MM.1S (cell line): ENCODE results near the gene JMJD7.

Source experiments
- DNase-seq: peaks from one replicate; pipeline ENCODE4 v3.0.0-alpha.2; 2015
- H2AFZ ChIP-seq: fragments of 300-600 bp; sonication (generic); 2 replicates; pipeline ENCODE4 v1.6.0; 2016; ENCODE audit warnings: antibody characterized with exemption, low read length
- H3F3A ChIP-seq: fragments of 300-600 bp; sonication (generic); 2 replicates; pipeline ENCODE4 v1.6.1; 2016; ENCODE audit warnings: mild to moderate bottlenecking, antibody characterized with exemption, low read length, moderate library complexity, mixed read lengths; ENCODE audit not compliant: insufficient read depth
- H3K27ac ChIP-seq: fragments of 300-600 bp; sonication (generic); 2 replicates; pipeline ENCODE4 v1.5.1; 2016; ENCODE audit warnings: mild to moderate bottlenecking, low read length
- H3K27me3 ChIP-seq: fragments of 300-600 bp; sonication (generic); replicated peaks from 2 replicates; pipeline ENCODE4 v1.6.0; 2016; ENCODE audit warnings: low read length; ENCODE audit not compliant: insufficient read depth
- H3K36me3 ChIP-seq: fragments of 300-600 bp; sonication (generic); replicated peaks from 2 replicates; pipeline ENCODE4 v1.6.1; 2016; ENCODE audit warnings: mild to moderate bottlenecking, low read length, mixed read lengths; ENCODE audit not compliant: insufficient read depth
- H3K4me1 ChIP-seq: fragments of 300-600 bp; sonication (generic); 2 replicates; pipeline ENCODE4 v1.6.1; 2016; ENCODE audit warnings: low read length, mixed read lengths
- H3K4me2 ChIP-seq: fragments of 300-600 bp; sonication (generic); 2 replicates; pipeline ENCODE4 v1.6.0; 2016; ENCODE audit warnings: low read depth, low read length
- H3K4me3 ChIP-seq: fragments of 300-600 bp; sonication (generic); 2 replicates; pipeline ENCODE4 v1.5.1; 2016; ENCODE audit warnings: low read length, mixed read lengths
- H3K79me2 ChIP-seq: fragments of 300-600 bp; sonication (generic); 2 replicates; pipeline ENCODE4 v1.6.1; 2016; ENCODE audit warnings: mixed run types, low read length, mixed read lengths
- H3K9ac ChIP-seq: fragments of 300-600 bp; sonication (generic); 2 replicates; pipeline ENCODE4 v1.6.1; 2016; ENCODE audit warnings: low read length, mixed read lengths
- H3K9me2 ChIP-seq: fragments of 300-600 bp; sonication (generic); replicated peaks from 2 replicates; pipeline ENCODE4 v1.6.1; 2016; ENCODE audit warnings: mild to moderate bottlenecking, low read length, mixed read lengths; ENCODE audit not compliant: insufficient read depth
- H3K9me3 ChIP-seq: fragments of 300-600 bp; sonication (generic); replicated peaks from 2 replicates; pipeline ENCODE4 v1.6.1; 2016; ENCODE audit warnings: mild to moderate bottlenecking, low read length, mixed read lengths; ENCODE audit not compliant: insufficient read depth
- H4K20me1 ChIP-seq: fragments of 300-600 bp; sonication (generic); 2 replicates; pipeline ENCODE4 v1.6.1; 2016; ENCODE audit warnings: mild to moderate bottlenecking, low read length, moderate library complexity, mixed read lengths; ENCODE audit not compliant: insufficient read depth
- CTCF ChIP-seq: fragments of 300-600 bp; sonication (generic); IDR thresholded peaks from 2 replicates; pipeline ENCODE4 v1.5.1; 2016; ENCODE audit warnings: antibody characterized with exemption, low read length, mixed read lengths
- EZH2 ChIP-seq: fragments of 300-600 bp; sonication (generic); optimal IDR thresholded peaks from 2 replicates; pipeline ENCODE3; 2017; ENCODE audit warnings: low read depth, mild to moderate bottlenecking, antibody characterized with exemption, low read length, mixed read lengths
- EZH2phosphoT487 ChIP-seq: fragments of 300-600 bp; sonication (generic); IDR thresholded peaks from 2 replicates; pipeline ENCODE4 v1.6.1; 2018; ENCODE audit warnings: antibody characterized with exemption, low read length

JMJD7 gene

GRCh38 chr15:41838400-41838897 is 10.6 kb downstream of the JMJD7 start, which contains the start of gene PLA2G4B:
PLA2G4B (plus strand) TSS chr15:41838847; CDS start chr15:41838914, 67 bp downstream.
- H3F3A ChIP-seq, result no peaks in the 10 kb centered on the region
- no peaks in the 10 kb centered on the region for H3K27me3 ChIP-seq
- H3K9me3 ChIP-seq, result no peaks in the 10 kb centered on the region
- H3K9ac ChIP-seq, result no peak within 1 kb of the TSS
- no peak for TF ChIP-seq EZH2
- TF ChIP-seq CTCF, result no peak
- no peak for TF ChIP-seq EZH2phosphoT487
- H4K20me1 ChIP-seq, result no peaks in the 10 kb centered on the region
- H3K4me3 ChIP-seq, result no peak within 1 kb of the TSS
- no peaks in the 10 kb centered on the region for H3K4me1 ChIP-seq
- no peak within 1 kb of the TSS for H3K4me2 ChIP-seq
- H3K36me3 ChIP-seq, result no peaks in the 10 kb centered on the region
- DNase-seq, result no peak
- no peak within 1 kb of the TSS for H2AFZ ChIP-seq
- no peaks in the 10 kb centered on the region for H3K79me2 ChIP-seq
- no peak within 1 kb of the TSS for H3K27ac ChIP-seq
- no peaks in the 10 kb centered on the region for H3K9me2 ChIP-seq

DNA sequence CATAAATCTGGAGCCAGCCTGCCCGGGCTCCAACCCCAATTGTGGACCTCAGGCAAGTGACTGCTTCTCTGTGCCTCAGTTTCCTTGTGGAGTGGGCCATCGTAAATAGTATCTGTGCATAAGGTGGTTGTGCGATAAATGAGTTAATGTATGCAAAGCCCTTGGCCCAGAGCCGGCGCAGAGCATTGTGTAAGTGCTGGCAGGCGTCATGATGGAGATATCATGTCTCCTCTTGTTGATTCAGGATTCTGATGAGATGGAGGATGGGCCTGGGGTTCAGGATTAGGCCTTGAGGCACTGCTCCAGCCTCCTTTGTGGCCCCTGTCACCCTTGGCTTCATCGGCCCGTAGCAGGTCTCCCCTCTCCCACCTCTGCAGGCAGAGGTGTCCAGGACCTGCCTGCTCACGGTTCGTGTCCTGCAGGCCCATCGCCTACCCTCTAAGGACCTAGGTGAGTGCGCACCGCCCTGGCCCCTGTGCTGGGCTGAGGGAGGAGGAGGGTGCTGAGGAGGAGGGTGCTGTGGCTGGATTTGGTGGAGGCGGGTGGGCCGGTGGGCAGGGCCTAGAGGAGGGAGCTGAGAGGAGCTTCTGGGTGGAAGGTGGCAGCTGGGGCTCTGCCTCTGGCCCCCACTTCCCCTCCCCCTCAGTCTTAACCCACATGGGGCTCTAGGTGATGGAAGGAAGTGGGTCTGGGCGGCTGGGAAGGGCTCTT is 12.0 kb downstream of the JMJD7 start:
- no peak overlapping the region for H3K4me3 ChIP-seq
- H4K20me1 ChIP-seq, result no peaks in the 10 kb centered on the region
- no peak overlapping the region for H3K9ac ChIP-seq

DNA sequence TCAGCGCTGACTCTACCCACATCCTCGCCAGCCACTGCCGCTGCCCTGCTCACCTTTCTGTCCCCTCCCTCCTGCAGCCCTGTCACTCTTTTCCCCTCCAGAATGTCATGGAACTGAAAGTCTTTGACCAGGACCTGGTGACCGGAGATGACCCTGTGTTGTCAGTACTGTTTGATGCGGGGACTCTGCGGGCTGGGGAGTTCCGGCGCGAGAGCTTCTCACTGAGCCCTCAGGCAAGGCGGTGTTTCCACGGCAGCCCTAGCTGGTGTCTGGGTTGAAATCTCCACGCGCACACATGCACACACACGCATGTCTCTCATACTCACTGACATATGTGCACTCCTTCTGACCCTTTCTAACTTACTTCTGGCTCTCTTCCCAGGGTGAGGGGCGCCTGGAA is 12.8 kb downstream of the JMJD7 start:
- H3K9me2 ChIP-seq, result no peaks in the 10 kb centered on the region
- TF ChIP-seq CTCF, result no peak
- no peak for TF ChIP-seq EZH2phosphoT487
- TF ChIP-seq EZH2, result no peak
- H3K27me3 ChIP-seq, result no peaks in the 10 kb centered on the region
- H3K9ac ChIP-seq, result no peak overlapping the region
- no peaks in the 10 kb centered on the region for H3K9me3 ChIP-seq
- H4K20me1 ChIP-seq, result no peaks in the 10 kb centered on the region
- H2AFZ ChIP-seq, result no peak overlapping the region
- no peak for DNase-seq
- H3K4me2 ChIP-seq, result no peak overlapping the region
- H3K36me3 ChIP-seq, result no peaks in the 10 kb centered on the region
- H3K27ac ChIP-seq, result no peak overlapping the region
- no peaks in the 10 kb centered on the region for H3F3A ChIP-seq
- no peak overlapping the region for H3K4me3 ChIP-seq
- H3K4me1 ChIP-seq, result no peaks in the 10 kb centered on the region
- H3K79me2 ChIP-seq, result no peaks in the 10 kb centered on the region

More for the DNA sequence above, 12.0 kb downstream of the JMJD7 start:
- Histone ChIP-seq H3F3A (no peaks in the 10 kb centered on the region), H3K9me3 (no peaks in the 10 kb centered on the region), H3K27ac (no peak overlapping the region), H3K4me1 (no peaks in the 10 kb centered on the region), H3K79me2 (no peaks in the 10 kb centered on the region), H3K27me3 (no peaks in the 10 kb centered on the region), H3K9me2 (no peaks in the 10 kb centered on the region), H3K36me3 (no peaks in the 10 kb centered on the region), H2AFZ (no peak overlapping the region), H3K4me2 (no peak overlapping the region)
- TF ChIP-seq CTCF (no peak), EZH2 (no peak), EZH2phosphoT487 (no peak)
- no peak for DNase-seq
